ENCODE data around the gene SKIC8. TPM values are rescaled to one million over a fixed set of nuclear protein-coding genes. Genes with fewer than 3 reads are reported as not detected.

Gene SKIC8
- total RNA-seq, 1 experiment from 2014 or later = 44.5 TPM

GRCh38 chr15:78239811-78240210, 59.6 kb downstream of the SKIC8 start:
- DNase-seq = no peak
- H4K20me1 ChIP-seq (ENCODE audit: insufficient read depth) = no peaks in the 10 kb centered on the region
- H3K4me2 ChIP-seq = no peak overlapping the region
- H3K4me1 ChIP-seq (replicated peaks; ENCODE audit: insufficient read depth) = 0 out of 2 replicates have a peak, but pooled peaks cover 3% of the 10 kb centered on the region
- H3K27me3 ChIP-seq (ENCODE audit: insufficient read depth, low read depth) = no peaks in the 10 kb centered on the region
- no peak overlapping the region for H3K4me3 ChIP-seq
- H3K9me3 ChIP-seq (ENCODE audit: insufficient read depth, low read depth) = no peaks in the 10 kb centered on the region
- H2AFZ ChIP-seq = no peak overlapping the region
- no peaks in the 10 kb centered on the region for H3K79me2 ChIP-seq (ENCODE audit: low read depth)
- no peaks in the 10 kb centered on the region for H3K9me2 ChIP-seq (ENCODE audit: insufficient read depth)
- H3K36me3 ChIP-seq (ENCODE audit: low read depth) = no peaks in the 10 kb centered on the region
- H3F3A ChIP-seq (ENCODE audit: insufficient read depth, low read depth) = no peaks in the 10 kb centered on the region
- ChIA-PET POLR2A (ENCODE audit: unreplicated experiment) (interaction anchor here (0.6 kb wide), 1 partner anchor 20 kb away, joined by 18 read pairs; no protein-coding TSS in a partner anchor), CTCF (interaction anchor here (0.6 to 4.0 kb wide), 5 partner anchors 23 to 295 kb away, joined by 3 to 17 read pairs (median 4); partner anchors contain the start of gene SKIC8)
- no TSS peak for BruUV-seq (replicated peaks)
- no peak overlapping the region for H3K27ac ChIP-seq
- TF ChIP-seq CTCF (conservative IDR thresholded peaks at IDR 0.05) = no peak
- intact Hi-C loops (cut with micrococcal nuclease; ENCODE audit: unreplicated experiment) = loop anchor here (2.0 to 10.0 kb wide), 2 partner anchors 185 to 239 kb away; no protein-coding TSS in a partner anchor

- TF ChIP-seq CTCF (conservative IDR thresholded peaks at IDR 0.05) = no peak
- TF ChIP-seq EZH2 (IDR thresholded peaks at IDR 0.05; ENCODE audit: low read depth) = no peak
- Histone ChIP-seq H3K9me2 (ENCODE audit: insufficient read depth) (no peaks in the 10 kb centered on the region), H3K27ac (no peak overlapping the region), H2AFZ (no peak overlapping the region), H3K27me3 (ENCODE audit: insufficient read depth, low read depth) (no peaks in the 10 kb centered on the region; the same call in 1 of the 2 replicates), H3K4me3 (no peak overlapping the region), H3K79me2 (ENCODE audit: low read depth) (no peaks in the 10 kb centered on the region), H3K36me3 (ENCODE audit: low read depth) (no peaks in the 10 kb centered on the region), H3F3A (ENCODE audit: insufficient read depth, low read depth) (no peaks in the 10 kb centered on the region), H3K4me1 (replicated peaks; ENCODE audit: insufficient read depth) (0 out of 2 replicates have a peak, but pooled peaks cover 3% of the 10 kb centered on the region), H3K9me3 (ENCODE audit: insufficient read depth, low read depth) (no peaks in the 10 kb centered on the region), H4K20me1 (ENCODE audit: insufficient read depth) (no peaks in the 10 kb centered on the region), H3K4me2 (no peak overlapping the region)
- no TSS peak for BruUV-seq (replicated peaks)
- ChIA-PET CTCF (interaction anchor here (0.6 kb wide), 1 partner anchor 1135 kb away, joined by 3 read pairs; no protein-coding TSS in a partner anchor), POLR2A (ENCODE audit: unreplicated experiment) (interaction anchor here (0.5 kb wide), 1 partner anchor 31 kb away, joined by 3 read pairs; no protein-coding TSS in a partner anchor)
- DNase-seq = no peak
- intact Hi-C loops (cut with micrococcal nuclease; ENCODE audit: unreplicated experiment) = no loop called here
These were observed 62.3 kb downstream of the SKIC8 start for GRCh38 chr15:78237146-78237545.

GRCh38 chr15:78236491-78236890, 62.9 kb downstream of the SKIC8 start:
- no peak overlapping the region for H3K27ac ChIP-seq
- no peaks in the 10 kb centered on the region for H3K79me2 ChIP-seq (ENCODE audit: low read depth)
- no peaks in the 10 kb centered on the region for H4K20me1 ChIP-seq (ENCODE audit: insufficient read depth)
- ChIA-PET POLR2A (ENCODE audit: unreplicated experiment) (no interaction called here), CTCF (no interaction called here)
- H3F3A ChIP-seq (ENCODE audit: insufficient read depth, low read depth) = no peaks in the 10 kb centered on the region; the same call in 1 of the 2 replicates
- DNase-seq = no peak
- H2AFZ ChIP-seq = no peak overlapping the region
- H3K4me2 ChIP-seq = no peak overlapping the region
- no peaks in the 10 kb centered on the region for H3K36me3 ChIP-seq (ENCODE audit: low read depth)
- no peak overlapping the region for H3K4me3 ChIP-seq
- H3K9me2 ChIP-seq (ENCODE audit: insufficient read depth) = no peaks in the 10 kb centered on the region
- H3K4me1 ChIP-seq (replicated peaks; ENCODE audit: insufficient read depth) = 0 out of 2 replicates have a peak, but pooled peaks cover 3% of the 10 kb centered on the region
- intact Hi-C loops (cut with micrococcal nuclease; ENCODE audit: unreplicated experiment) = no loop called here
- no peak for TF ChIP-seq EZH2 (IDR thresholded peaks at IDR 0.05; ENCODE audit: low read depth)
- H3K27me3 ChIP-seq (ENCODE audit: insufficient read depth, low read depth) = no peaks in the 10 kb centered on the region; the same call in 1 of the 2 replicates
- no TSS peak for BruUV-seq (replicated peaks)
- no peaks in the 10 kb centered on the region for H3K9me3 ChIP-seq (ENCODE audit: insufficient read depth, low read depth)
